OCI-LY3 (cell line): Measurements from ENCODE around the gene ATP8A2.

Source experiments
- H2AFZ ChIP-seq: fragments of 200-600, 300-600 bp; shearing (Covaris generic); 2 replicates; pipeline ENCODE4 v1.6.0; 2014; ENCODE audit warnings: antibody characterized with exemption, low read depth, low read length
- H3K27ac ChIP-seq: fragments of 200-600, 300-600 bp; sonication (generic); 2 replicates; pipeline ENCODE4 v1.5.1; 2014; ENCODE audit warnings: mild to moderate bottlenecking, low read length, moderate library complexity, mixed read lengths
- H3K27me3 ChIP-seq: fragments of 200-600, 300-600 bp; sonication (generic); 2 replicates; pipeline ENCODE4 v1.6.1; 2014; ENCODE audit warnings: low read depth, low read length, mixed read lengths
- H3K36me3 ChIP-seq: fragments of 200-600, 300-600 bp; sonication (generic); replicated peaks from 2 replicates; pipeline ENCODE3; 2014; ENCODE audit warnings: low read depth, low read length, mixed read lengths
- H3K4me1 ChIP-seq: fragments of 300-600, 200-600 bp; sonication (generic); 2 replicates; pipeline ENCODE4 v1.6.1; 2014; ENCODE audit warnings: low read length, mixed read lengths
- H3K4me2 ChIP-seq: fragments of 200-600, 300-600 bp; sonication (generic); 2 replicates; pipeline ENCODE4 v1.6.1; 2014; ENCODE audit warnings: low read length, mixed read lengths
- H3K4me3 ChIP-seq: fragments of 300-600, 200-600 bp; sonication (generic); 2 replicates; pipeline ENCODE4 v1.5.1; 2014; ENCODE audit warnings: antibody characterized with exemption, mild to moderate bottlenecking, low read length, moderate library complexity
- H3K79me2 ChIP-seq: fragments of 300-600, 200-600 bp; shearing (Covaris generic); 2 replicates; pipeline ENCODE4 v1.6.1; 2014; ENCODE audit warnings: mild to moderate bottlenecking, low read length, mixed read lengths
- H3K9ac ChIP-seq: fragments of 300-600, 200-600 bp; shearing (Covaris generic); 2 replicates; pipeline ENCODE4 v1.6.0; 2014; ENCODE audit warnings: mild to moderate bottlenecking, low read length, moderate library complexity
- H3K9me3 ChIP-seq: fragments of 200-600, 300-600 bp; shearing (Covaris generic); 2 replicates; pipeline ENCODE4 v1.6.1; 2014; ENCODE audit warnings: low read length, mixed read lengths; ENCODE audit not compliant: insufficient read depth
- H4K20me1 ChIP-seq: fragments of 200-600, 300-600 bp; sonication (generic); 2 replicates; pipeline ENCODE4 v1.6.1; 2016; ENCODE audit warnings: low read length, mixed read lengths; ENCODE audit not compliant: insufficient read depth
- CTCF ChIP-seq: fragments of 200-600, 300-600 bp; sonication (generic); IDR thresholded peaks from 2 replicates; pipeline ENCODE4 v1.5.1; 2014; ENCODE audit warnings: antibody characterized with exemption, low read length, low read depth
- EZH2phosphoT487 ChIP-seq: fragments of 200-600 bp; shearing (Covaris generic); IDR thresholded peaks from 2 replicates; pipeline ENCODE4 v1.6.1; 2018; ENCODE audit warnings: antibody characterized with exemption, mixed run types, low read depth

Gene ATP8A2

GRCh38 chr13:25982907-25983306, 611.1 kb downstream of the ATP8A2 start:
- TF ChIP-seq EZH2phosphoT487 (no peak), CTCF (no peak)
- no peak overlapping the region for H3K27ac ChIP-seq
- no peaks in the 10 kb centered on the region for H3K4me1 ChIP-seq
- no peaks in the 10 kb centered on the region for H3K9me3 ChIP-seq
- H3K4me2 ChIP-seq: no peak overlapping the region
- no peaks in the 10 kb centered on the region for H4K20me1 ChIP-seq
- H3K4me3 ChIP-seq: no peak overlapping the region
- H2AFZ ChIP-seq: no peak overlapping the region
- no peaks in the 10 kb centered on the region for H3K36me3 ChIP-seq
- no peaks in the 10 kb centered on the region for H3K79me2 ChIP-seq
- no peaks in the 10 kb centered on the region for H3K27me3 ChIP-seq
- no peak overlapping the region for H3K9ac ChIP-seq

GRCh38 chr13:25987987-25988386, 616.2 kb downstream of the ATP8A2 start:
- Histone ChIP-seq H3K79me2 (no peaks in the 10 kb centered on the region), H3K4me3 (no peak overlapping the region), H3K4me1 (no peaks in the 10 kb centered on the region), H3K9me3 (no peaks in the 10 kb centered on the region), H4K20me1 (no peaks in the 10 kb centered on the region), H3K27ac (no peak overlapping the region), H3K4me2 (no peak overlapping the region), H3K27me3 (no peaks in the 10 kb centered on the region), H2AFZ (no peak overlapping the region), H3K9ac (no peak overlapping the region), H3K36me3 (no peaks in the 10 kb centered on the region)
- TF ChIP-seq CTCF (no peak), EZH2phosphoT487 (no peak)

- no peak overlapping the region for H3K4me2 ChIP-seq
- TF ChIP-seq EZH2phosphoT487 (no peak), CTCF (no peak)
- H3K36me3 ChIP-seq: no peaks in the 10 kb centered on the region
- H3K4me3 ChIP-seq: no peak overlapping the region
- no peaks in the 10 kb centered on the region for H3K79me2 ChIP-seq
- no peak overlapping the region for H2AFZ ChIP-seq
- H3K9me3 ChIP-seq: no peaks in the 10 kb centered on the region
- H4K20me1 ChIP-seq: no peaks in the 10 kb centered on the region
- no peaks in the 10 kb centered on the region for H3K4me1 ChIP-seq
- no peak overlapping the region for H3K27ac ChIP-seq
- H3K9ac ChIP-seq: no peak overlapping the region
- no peaks in the 10 kb centered on the region for H3K27me3 ChIP-seq
Observed at GRCh38 chr13:25988661-25989060, 616.9 kb downstream of the ATP8A2 start.

GRCh38 chr13:25990801-25991200, 619.0 kb downstream of the ATP8A2 start:
- Histone ChIP-seq H3K27ac (no peak overlapping the region), H3K9me3 (no peaks in the 10 kb centered on the region), H3K79me2 (no peaks in the 10 kb centered on the region), H3K9ac (no peak overlapping the region), H3K4me1 (no peaks in the 10 kb centered on the region), H4K20me1 (no peaks in the 10 kb centered on the region), H2AFZ (no peak overlapping the region), H3K4me3 (no peak overlapping the region), H3K4me2 (no peak overlapping the region), H3K36me3 (no peaks in the 10 kb centered on the region), H3K27me3 (no peaks in the 10 kb centered on the region)
- TF ChIP-seq EZH2phosphoT487: no peak
- TF ChIP-seq CTCF: no peak
